ENCODE measurements around the gene CACTIN.

DNA sequence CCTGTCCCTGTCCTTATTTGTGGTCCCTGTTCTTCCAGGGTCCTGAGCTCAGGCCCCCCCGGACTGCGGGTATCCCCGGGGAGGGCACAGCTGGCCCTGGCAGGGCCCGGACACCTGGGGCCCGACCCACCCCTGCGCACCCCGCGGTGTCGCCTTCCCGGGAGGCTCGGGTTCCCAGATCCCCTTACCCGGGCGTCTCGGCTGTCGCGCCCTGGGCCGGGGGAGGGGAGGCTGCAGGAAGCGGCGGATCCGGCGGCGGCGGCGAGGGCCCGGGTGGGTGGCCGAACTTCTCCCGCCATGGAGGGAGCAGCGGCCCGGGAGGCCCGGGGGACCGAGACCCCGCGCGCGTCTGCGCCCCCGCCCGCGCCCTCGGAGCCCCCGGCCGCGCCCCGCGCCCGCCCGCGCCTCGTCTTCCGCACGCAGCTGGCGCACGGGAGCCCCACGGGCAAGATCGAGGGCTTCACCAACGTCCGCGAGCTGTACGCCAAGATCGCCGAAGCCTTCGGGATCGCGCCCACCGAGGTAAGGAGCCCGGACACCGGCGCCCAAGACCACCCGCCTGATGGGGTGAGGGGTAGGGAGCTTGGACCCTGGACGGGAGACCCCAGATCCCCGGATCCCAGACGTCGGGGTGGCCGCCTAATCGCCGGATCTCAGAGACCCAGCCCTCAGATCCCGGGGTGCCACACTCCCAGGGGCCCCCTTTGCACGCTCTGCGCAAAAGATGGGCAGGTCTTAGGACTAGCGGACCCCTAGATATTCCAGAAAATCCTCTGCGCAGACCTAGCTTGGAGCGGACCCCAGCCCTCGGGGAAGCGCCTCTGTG lies 41.1 kb downstream of the CACTIN start, which contains the start of gene GIPC3:
- TF ChIP-seq, protein P1, sequence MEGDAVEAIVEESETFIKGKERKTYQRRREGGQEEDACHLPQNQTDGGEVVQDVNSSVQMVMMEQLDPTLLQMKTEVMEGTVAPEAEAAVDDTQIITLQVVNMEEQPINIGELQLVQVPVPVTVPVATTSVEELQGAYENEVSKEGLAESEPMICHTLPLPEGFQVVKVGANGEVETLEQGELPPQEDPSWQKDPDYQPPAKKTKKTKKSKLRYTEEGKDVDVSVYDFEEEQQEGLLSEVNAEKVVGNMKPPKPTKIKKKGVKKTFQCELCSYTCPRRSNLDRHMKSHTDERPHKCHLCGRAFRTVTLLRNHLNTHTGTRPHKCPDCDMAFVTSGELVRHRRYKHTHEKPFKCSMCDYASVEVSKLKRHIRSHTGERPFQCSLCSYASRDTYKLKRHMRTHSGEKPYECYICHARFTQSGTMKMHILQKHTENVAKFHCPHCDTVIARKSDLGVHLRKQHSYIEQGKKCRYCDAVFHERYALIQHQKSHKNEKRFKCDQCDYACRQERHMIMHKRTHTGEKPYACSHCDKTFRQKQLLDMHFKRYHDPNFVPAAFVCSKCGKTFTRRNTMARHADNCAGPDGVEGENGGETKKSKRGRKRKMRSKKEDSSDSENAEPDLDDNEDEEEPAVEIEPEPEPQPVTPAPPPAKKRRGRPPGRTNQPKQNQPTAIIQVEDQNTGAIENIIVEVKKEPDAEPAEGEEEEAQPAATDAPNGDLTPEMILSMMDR (IDR thresholded peaks at IDR 0.05 in 8 of 11, conservative IDR thresholded peaks at IDR 0.05 in 3 of 11), result no peak
- no peak for TF ChIP-seq POLR2A (IDR thresholded peaks at IDR 0.05)
